ENCODE data around the gene CENPC. TPM values are rescaled to one million over a fixed set of nuclear protein-coding genes. Genes with fewer than 3 reads are reported as not detected.
"Not testable (repeated sequence)": the region's sequence is repeated elsewhere in the genome, so short reads cannot be mapped to it uniquely, and the experiment has no call there.

CENPC gene
- polyA plus RNA-seq, 1 donor (not counting 4 experiments of a cell fraction or from before 2014, with no cell fraction given): 7.9 TPM

- FAIRE-seq (no peak), DNase-seq (ENCODE audit: low read depth, low spot score) (no peak)
- peaks cover 0 to 4% of the 10 kb centered on the region in 2 experiments for H3K36me3 ChIP-seq (ENCODE audit: control insufficient read depth in 2 of 2, extremely low read depth in 1 of 2, insufficient read depth in 2 of 2, low read length in 2 of 2)
Measured at GRCh38 chr4:67533112-67533511, 12.2 kb downstream of the CENPC start.

GRCh38 chr4:67532397-67532796 is 12.9 kb downstream of the CENPC start:
- H3K9me1 ChIP-seq (ENCODE audit: control insufficient read depth, extremely low read depth, insufficient read depth, low read length): not testable (repeated sequence)

More at GRCh38 chr4:67533112-67533511, 12.2 kb downstream of the CENPC start:
- TF ChIP-seq EZH2 (IDR thresholded peaks at IDR 0.05; ENCODE audit: low read length) (no peak), CTCF (optimal IDR thresholded peaks at IDR 0.05 in 1 of 3, IDR thresholded peaks at IDR 0.05 in 1 of 3, conservative IDR thresholded peaks at IDR 0.05 in 1 of 3; ENCODE audit: extremely low read depth in 1 of 3, insufficient read depth in 2 of 3, low read length in 3 of 3) (no peak)
- Histone ChIP-seq H3K9me3 (ENCODE audit: control insufficient read depth, low read depth, low read length) (no peaks in the 10 kb centered on the region), H3K9ac (ENCODE audit: control insufficient read depth, extremely low read depth, insufficient read depth, low read length) (no peak overlapping the region), H3K9me1 (ENCODE audit: control insufficient read depth, extremely low read depth, insufficient read depth, low read length) (no peaks in the 10 kb centered on the region), H3K27ac (ENCODE audit: control insufficient read depth, insufficient read depth, low read length) (no peak overlapping the region), H3K27me3 (ENCODE audit: control insufficient read depth, extremely low read depth, insufficient read depth, low read length) (no peaks in the 10 kb centered on the region), H4K20me1 (ENCODE audit: control insufficient read depth, extremely low read depth, insufficient read depth, low read length) (no peaks in the 10 kb centered on the region), H3K4me2 (ENCODE audit: control insufficient read depth, extremely low read depth, insufficient read depth, low read depth, low read length) (no peak overlapping the region), H3K4me1 (ENCODE audit: control insufficient read depth, extremely low read depth, insufficient read depth, low read length) (no peaks in the 10 kb centered on the region), H3K79me2 (ENCODE audit: control insufficient read depth, insufficient read depth, low read length) (no peaks in the 10 kb centered on the region), H3K4me3 (ENCODE audit: control insufficient read depth in 2 of 3, extremely low read depth in 1 of 3, insufficient read depth in 2 of 3, low read depth in 1 of 3, low read length in 3 of 3) (no peak overlapping the region), H2AFZ (ENCODE audit: control insufficient read depth, low read length) (no peak overlapping the region)
- dilution Hi-C loops (cut with MboI; ENCODE audit: extremely low pct_ligation_motif_present, low sequenced_read_pairs): no loop called here

GRCh38 chr4:67531379-67531962 is 13.8 kb downstream of the CENPC start:
- TF ChIP-seq CTCF (optimal IDR thresholded peaks at IDR 0.05 in 1 of 3, IDR thresholded peaks at IDR 0.05 in 1 of 3, conservative IDR thresholded peaks at IDR 0.05 in 1 of 3; ENCODE audit: extremely low read depth in 1 of 3, insufficient read depth in 2 of 3, low read length in 3 of 3): no peak
- no peak for TF ChIP-seq EZH2 (IDR thresholded peaks at IDR 0.05; ENCODE audit: low read length)
- Histone ChIP-seq H3K9me1 (ENCODE audit: control insufficient read depth, extremely low read depth, insufficient read depth, low read length) (no peaks in the 10 kb centered on the region), H4K20me1 (ENCODE audit: control insufficient read depth, extremely low read depth, insufficient read depth, low read length) (no peaks in the 10 kb centered on the region), H3K79me2 (ENCODE audit: control insufficient read depth, insufficient read depth, low read length) (peaks cover 5% of the 10 kb centered on the region), H3K36me3 (ENCODE audit: control insufficient read depth in 2 of 2, extremely low read depth in 1 of 2, insufficient read depth in 2 of 2, low read length in 2 of 2) (peaks cover 0 to 4% of the 10 kb centered on the region in 2 experiments), H3K27me3 (ENCODE audit: control insufficient read depth, extremely low read depth, insufficient read depth, low read length) (no peaks in the 10 kb centered on the region), H3K9me3 (ENCODE audit: control insufficient read depth, low read depth, low read length) (no peaks in the 10 kb centered on the region), H3K27ac (ENCODE audit: control insufficient read depth, insufficient read depth, low read length) (no peak overlapping the region), H2AFZ (ENCODE audit: control insufficient read depth, low read length) (no peak overlapping the region), H3K4me2 (ENCODE audit: control insufficient read depth, extremely low read depth, insufficient read depth, low read depth, low read length) (no peak overlapping the region), H3K9ac (ENCODE audit: control insufficient read depth, extremely low read depth, insufficient read depth, low read length) (no peak overlapping the region), H3K4me1 (ENCODE audit: control insufficient read depth, extremely low read depth, insufficient read depth, low read length) (no peaks in the 10 kb centered on the region), H3K4me3 (ENCODE audit: control insufficient read depth in 2 of 3, extremely low read depth in 1 of 3, insufficient read depth in 2 of 3, low read depth in 1 of 3, low read length in 3 of 3) (no peak overlapping the region)
- dilution Hi-C loops (cut with MboI; ENCODE audit: extremely low pct_ligation_motif_present, low sequenced_read_pairs): no loop called here
- FAIRE-seq (no peak), DNase-seq (ENCODE audit: low read depth, low spot score) (no peak)

More at GRCh38 chr4:67532397-67532796, 12.9 kb downstream of the CENPC start:
- H3K9me3 ChIP-seq (ENCODE audit: control insufficient read depth, low read depth, low read length); FAIRE-seq; H3K4me2 ChIP-seq (ENCODE audit: control insufficient read depth, extremely low read depth, insufficient read depth, low read depth, low read length); H3K9ac ChIP-seq (ENCODE audit: control insufficient read depth, extremely low read depth, insufficient read depth, low read length); H3K36me3 ChIP-seq (ENCODE audit: control insufficient read depth in 2 of 2, extremely low read depth in 1 of 2, insufficient read depth in 2 of 2, low read length in 2 of 2); H4K20me1 ChIP-seq (ENCODE audit: control insufficient read depth, extremely low read depth, insufficient read depth, low read length); H3K27ac ChIP-seq (ENCODE audit: control insufficient read depth, insufficient read depth, low read length); dilution Hi-C loops (cut with MboI; ENCODE audit: extremely low pct_ligation_motif_present, low sequenced_read_pairs); DNase-seq (ENCODE audit: low read depth, low spot score); H3K4me1 ChIP-seq (ENCODE audit: control insufficient read depth, extremely low read depth, insufficient read depth, low read length); H3K79me2 ChIP-seq (ENCODE audit: control insufficient read depth, insufficient read depth, low read length); H2AFZ ChIP-seq (ENCODE audit: control insufficient read depth, low read length); H3K4me3 ChIP-seq (ENCODE audit: control insufficient read depth in 2 of 3, extremely low read depth in 1 of 3, insufficient read depth in 2 of 3, low read depth in 1 of 3, low read length in 3 of 3); H3K27me3 ChIP-seq (ENCODE audit: control insufficient read depth, extremely low read depth, insufficient read depth, low read length): not testable (repeated sequence)

- H3K79me2 ChIP-seq (ENCODE audit: control insufficient read depth, insufficient read depth, low read length): peaks cover 27% of the 10 kb centered on the region
- H3K9ac ChIP-seq (ENCODE audit: control insufficient read depth, extremely low read depth, insufficient read depth, low read length); FAIRE-seq; H2AFZ ChIP-seq (ENCODE audit: control insufficient read depth, low read length); H3K27ac ChIP-seq (ENCODE audit: control insufficient read depth, insufficient read depth, low read length); H3K4me3 ChIP-seq (ENCODE audit: control insufficient read depth in 2 of 3, extremely low read depth in 1 of 3, insufficient read depth in 2 of 3, low read depth in 1 of 3, low read length in 3 of 3); H3K27me3 ChIP-seq (ENCODE audit: control insufficient read depth, extremely low read depth, insufficient read depth, low read length); H3K4me2 ChIP-seq (ENCODE audit: control insufficient read depth, extremely low read depth, insufficient read depth, low read depth, low read length); H3K36me3 ChIP-seq (ENCODE audit: control insufficient read depth in 2 of 2, extremely low read depth in 1 of 2, insufficient read depth in 2 of 2, low read length in 2 of 2); H3K9me3 ChIP-seq (ENCODE audit: control insufficient read depth, low read depth, low read length); H3K4me1 ChIP-seq (ENCODE audit: control insufficient read depth, extremely low read depth, insufficient read depth, low read length); DNase-seq (ENCODE audit: low read depth, low spot score); dilution Hi-C loops (cut with MboI; ENCODE audit: extremely low pct_ligation_motif_present, low sequenced_read_pairs); H3K9me1 ChIP-seq (ENCODE audit: control insufficient read depth, extremely low read depth, insufficient read depth, low read length); H4K20me1 ChIP-seq (ENCODE audit: control insufficient read depth, extremely low read depth, insufficient read depth, low read length): not testable (repeated sequence)
Measured at GRCh38 chr4:67524140-67524539, 21.2 kb downstream of the CENPC start.
